Nephron (organoid): ENCODE measurements around the gene TCERG1L.

Experiments used
- H3K27ac Mint-ChIP-seq, 3 experiments: 2 replicates each; pipeline ENCODE4 v1.8.0; 2020; ENCODE audit warnings: mixed read lengths in 3 of 3, mild to moderate bottlenecking in 2 of 3, moderate library complexity in 1 of 3
- H3K27me3 Mint-ChIP-seq: 2 replicates; pipeline ENCODE4 v1.8.0; 2021; ENCODE audit warnings: low read depth, mild to moderate bottlenecking, moderate library complexity, mixed read lengths
- H3K36me3 Mint-ChIP-seq: 2 replicates; pipeline ENCODE4 v1.8.0; 2020; ENCODE audit warnings: low read depth, mixed read lengths
- H3K4me1 Mint-ChIP-seq: 2 replicates; pipeline ENCODE4 v1.8.0; 2020; ENCODE audit warnings: mixed read lengths
- H3K4me3 Mint-ChIP-seq, 3 experiments: 2 replicates each; pipeline ENCODE4 v1.8.0; 2020; ENCODE audit warnings: mild to moderate bottlenecking in 3 of 3, mixed read lengths in 3 of 3, moderate library complexity in 2 of 3
- H3K9me3 Mint-ChIP-seq: 2 replicates; pipeline ENCODE4 v1.8.0; 2020; ENCODE audit warnings: mixed read lengths
- TF ChIP-seq, protein P1 (sequence below), 3 experiments: fragments of 200-600 bp; sonication (generic); IDR thresholded peaks; one replicate each; pipeline ENCODE4 v1.5.0; 2021; ENCODE audit warnings: antibody characterized with exemption in 3 of 3; ENCODE audit not compliant: unreplicated experiment in 3 of 3

The TCERG1L gene

DNA sequence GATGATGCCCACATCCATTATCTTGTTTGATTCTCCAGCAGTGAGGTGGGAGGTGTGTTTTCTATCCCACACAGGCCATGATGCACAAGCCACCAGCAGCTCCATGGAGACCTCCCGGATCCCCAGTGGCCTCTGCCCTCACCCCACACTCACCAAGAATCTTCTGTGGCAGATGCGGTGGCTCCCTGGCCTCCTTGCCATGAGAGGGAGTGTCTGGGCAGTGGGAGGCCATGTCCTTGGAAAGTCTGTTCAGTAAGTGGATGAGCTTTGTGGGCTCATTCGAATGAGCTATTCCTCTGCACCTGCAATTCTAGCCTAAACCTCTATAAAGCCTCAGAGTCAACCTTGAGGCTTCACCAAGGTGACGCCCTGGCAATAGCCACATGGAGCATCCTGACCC, 243.8 kb downstream of the TCERG1L start:
- Mint-ChIP-seq H3K9me3 (no peaks in the 10 kb centered on the region), H3K4me3 (no peak overlapping the region), H3K4me1 (no peaks in the 10 kb centered on the region), H3K36me3 (no peaks in the 10 kb centered on the region), H3K27me3 (peaks cover 30% of the 10 kb centered on the region), H3K27ac (no peak overlapping the region)
- TF ChIP-seq, protein P1, sequence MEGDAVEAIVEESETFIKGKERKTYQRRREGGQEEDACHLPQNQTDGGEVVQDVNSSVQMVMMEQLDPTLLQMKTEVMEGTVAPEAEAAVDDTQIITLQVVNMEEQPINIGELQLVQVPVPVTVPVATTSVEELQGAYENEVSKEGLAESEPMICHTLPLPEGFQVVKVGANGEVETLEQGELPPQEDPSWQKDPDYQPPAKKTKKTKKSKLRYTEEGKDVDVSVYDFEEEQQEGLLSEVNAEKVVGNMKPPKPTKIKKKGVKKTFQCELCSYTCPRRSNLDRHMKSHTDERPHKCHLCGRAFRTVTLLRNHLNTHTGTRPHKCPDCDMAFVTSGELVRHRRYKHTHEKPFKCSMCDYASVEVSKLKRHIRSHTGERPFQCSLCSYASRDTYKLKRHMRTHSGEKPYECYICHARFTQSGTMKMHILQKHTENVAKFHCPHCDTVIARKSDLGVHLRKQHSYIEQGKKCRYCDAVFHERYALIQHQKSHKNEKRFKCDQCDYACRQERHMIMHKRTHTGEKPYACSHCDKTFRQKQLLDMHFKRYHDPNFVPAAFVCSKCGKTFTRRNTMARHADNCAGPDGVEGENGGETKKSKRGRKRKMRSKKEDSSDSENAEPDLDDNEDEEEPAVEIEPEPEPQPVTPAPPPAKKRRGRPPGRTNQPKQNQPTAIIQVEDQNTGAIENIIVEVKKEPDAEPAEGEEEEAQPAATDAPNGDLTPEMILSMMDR (IDR thresholded peaks at IDR 0.05; ENCODE audit: unreplicated experiment in 3 of 3): no peak

- H3K9me3 Mint-ChIP-seq: no peaks in the 10 kb centered on the region
- H3K4me1 Mint-ChIP-seq: no peaks in the 10 kb centered on the region
- H3K36me3 Mint-ChIP-seq: no peaks in the 10 kb centered on the region
- TF ChIP-seq, protein P1 (IDR thresholded peaks at IDR 0.05; ENCODE audit: unreplicated experiment in 3 of 3): no peak
- H3K27ac Mint-ChIP-seq: no peak overlapping the region
- H3K4me3 Mint-ChIP-seq: no peak overlapping the region
- H3K27me3 Mint-ChIP-seq: peaks cover 30% of the 10 kb centered on the region
Measured at GRCh38 chr10:131065673-131066305, 245.7 kb downstream of the TCERG1L start.

DNA sequence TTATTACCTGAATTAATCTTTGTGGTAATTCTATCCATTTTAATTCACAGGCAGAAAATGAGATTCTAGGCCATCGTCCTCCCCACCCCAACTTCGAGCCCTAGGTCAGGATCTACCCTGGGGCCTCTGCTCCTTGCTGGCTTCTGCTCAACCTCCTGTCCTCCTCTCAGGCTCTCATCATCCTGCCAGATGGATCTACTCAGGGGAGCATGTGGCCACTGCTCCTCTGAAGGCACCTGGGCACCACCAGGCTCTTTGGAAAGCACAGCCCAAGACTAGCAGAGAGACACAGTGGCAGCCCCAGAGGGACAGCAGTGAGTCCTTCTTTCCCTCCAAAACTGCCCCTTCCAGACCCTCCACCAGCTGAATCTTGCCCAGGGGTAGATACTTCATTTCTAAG, 248.2 kb downstream of the TCERG1L start:
- Mint-ChIP-seq H3K27ac (no peak overlapping the region), H3K9me3 (peaks cover 5% of the 10 kb centered on the region), H3K27me3 (peaks cover 31% of the 10 kb centered on the region), H3K36me3 (no peaks in the 10 kb centered on the region), H3K4me3 (no peak overlapping the region), H3K4me1 (no peaks in the 10 kb centered on the region)
- TF ChIP-seq, protein P1 (IDR thresholded peaks at IDR 0.05; ENCODE audit: unreplicated experiment in 3 of 3): no peak

DNA sequence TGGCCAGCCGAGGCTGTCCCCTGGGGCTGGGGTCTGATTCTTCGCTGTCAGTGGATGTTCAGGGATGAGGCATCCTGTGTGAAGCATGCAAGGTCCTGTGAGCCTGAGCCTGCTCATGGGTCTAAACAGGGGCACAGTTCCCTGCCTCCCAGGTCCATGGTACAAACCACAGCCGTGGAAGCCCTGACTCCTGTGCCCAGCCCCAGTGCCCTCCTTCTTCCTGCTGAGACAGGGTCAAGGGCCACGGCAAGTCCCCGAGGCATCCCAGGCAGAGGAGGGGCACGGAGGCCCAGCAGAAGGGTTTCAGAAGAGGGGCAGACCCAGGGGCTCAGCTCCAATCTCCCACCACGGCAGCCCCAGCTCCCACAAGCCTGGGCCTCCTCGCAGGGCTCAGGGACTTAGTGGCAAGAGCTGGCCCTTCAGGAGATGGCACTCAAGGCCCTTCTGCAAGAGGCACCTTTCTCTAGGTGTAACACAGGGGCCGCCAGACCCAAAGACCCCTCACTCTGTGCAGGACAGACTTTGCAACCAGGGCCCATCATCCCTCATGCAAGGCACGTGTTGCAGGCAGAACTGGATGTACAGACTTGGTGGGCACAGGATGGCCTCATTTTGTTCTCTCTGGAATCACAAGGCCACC, 248.8 kb downstream of the TCERG1L start:
- H3K9me3 Mint-ChIP-seq: peaks cover 11% of the 10 kb centered on the region
- no peaks in the 10 kb centered on the region for H3K36me3 Mint-ChIP-seq
- no peak overlapping the region for H3K4me3 Mint-ChIP-seq
- H3K4me1 Mint-ChIP-seq: no peaks in the 10 kb centered on the region
- peaks cover 30% of the 10 kb centered on the region for H3K27me3 Mint-ChIP-seq
- no peak overlapping the region for H3K27ac Mint-ChIP-seq
- TF ChIP-seq, protein P1 (IDR thresholded peaks at IDR 0.05; ENCODE audit: unreplicated experiment in 3 of 3): no peak

GRCh38 chr10:131061216-131061615, 250.3 kb downstream of the TCERG1L start:
- Mint-ChIP-seq H3K27me3 (peaks cover 31% of the 10 kb centered on the region), H3K9me3 (peaks cover 14% of the 10 kb centered on the region), H3K4me1 (no peaks in the 10 kb centered on the region), H3K36me3 (no peaks in the 10 kb centered on the region), H3K4me3 (no peak overlapping the region), H3K27ac (no peak overlapping the region)
- TF ChIP-seq, protein P1 (IDR thresholded peaks at IDR 0.05; ENCODE audit: unreplicated experiment in 3 of 3): no peak

- no peaks in the 10 kb centered on the region for H3K4me1 Mint-ChIP-seq
- TF ChIP-seq, protein P1 (IDR thresholded peaks at IDR 0.05; ENCODE audit: unreplicated experiment in 3 of 3): no peak
- no peak overlapping the region for H3K27ac Mint-ChIP-seq
- peaks cover 14% of the 10 kb centered on the region for H3K9me3 Mint-ChIP-seq
- no peaks in the 10 kb centered on the region for H3K36me3 Mint-ChIP-seq
- H3K27me3 Mint-ChIP-seq: peaks cover 19% of the 10 kb centered on the region
- H3K4me3 Mint-ChIP-seq: no peak overlapping the region
Measured at GRCh38 chr10:131059881-131060280, 251.6 kb downstream of the TCERG1L start.
